ENCODE measurements around the gene MYL12B. TPM values are rescaled to one million over a fixed set of nuclear protein-coding genes. Genes with fewer than 3 reads are reported as not detected.

Gene MYL12B
- total RNA-seq, 2 donors from 2014 or later: 415 to 575 TPM

DNA sequence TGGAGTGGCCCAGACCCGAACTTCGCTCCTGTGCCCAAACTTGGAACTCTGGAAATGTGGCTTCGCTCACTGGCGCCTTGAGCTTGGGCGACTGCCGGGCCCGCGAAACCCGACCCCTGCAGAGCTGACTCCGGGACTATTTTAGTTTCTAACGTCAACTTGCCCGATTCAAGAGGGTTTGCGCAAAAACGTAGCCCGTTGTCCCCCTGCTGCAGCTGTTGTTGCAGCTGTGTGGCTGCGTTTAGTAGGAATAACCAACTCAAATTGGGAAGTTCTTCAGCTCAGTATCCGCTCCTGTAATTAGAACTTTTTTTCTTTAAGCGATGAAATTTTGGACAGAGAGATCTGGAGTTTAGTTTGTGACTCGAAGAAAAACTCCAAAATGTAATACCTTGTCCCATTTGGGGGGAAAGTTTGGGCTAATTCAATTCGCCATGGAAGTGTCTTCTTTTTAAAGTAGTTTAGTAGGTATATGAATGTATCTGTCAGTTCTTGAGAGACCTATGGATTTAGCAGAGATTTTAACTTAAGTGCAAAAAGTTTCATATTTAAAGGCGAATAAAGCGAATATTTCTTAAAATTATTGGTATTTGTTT is 13.8 kb upstream of the MYL12B start:
- intact Hi-C loops (cut with DNase I): loop anchor here (5.0 to 10.0 kb wide), 3 partner anchors 96 to 316 kb away; partner anchors contain the start of gene LPIN2
- TF ChIP-seq, protein P1, sequence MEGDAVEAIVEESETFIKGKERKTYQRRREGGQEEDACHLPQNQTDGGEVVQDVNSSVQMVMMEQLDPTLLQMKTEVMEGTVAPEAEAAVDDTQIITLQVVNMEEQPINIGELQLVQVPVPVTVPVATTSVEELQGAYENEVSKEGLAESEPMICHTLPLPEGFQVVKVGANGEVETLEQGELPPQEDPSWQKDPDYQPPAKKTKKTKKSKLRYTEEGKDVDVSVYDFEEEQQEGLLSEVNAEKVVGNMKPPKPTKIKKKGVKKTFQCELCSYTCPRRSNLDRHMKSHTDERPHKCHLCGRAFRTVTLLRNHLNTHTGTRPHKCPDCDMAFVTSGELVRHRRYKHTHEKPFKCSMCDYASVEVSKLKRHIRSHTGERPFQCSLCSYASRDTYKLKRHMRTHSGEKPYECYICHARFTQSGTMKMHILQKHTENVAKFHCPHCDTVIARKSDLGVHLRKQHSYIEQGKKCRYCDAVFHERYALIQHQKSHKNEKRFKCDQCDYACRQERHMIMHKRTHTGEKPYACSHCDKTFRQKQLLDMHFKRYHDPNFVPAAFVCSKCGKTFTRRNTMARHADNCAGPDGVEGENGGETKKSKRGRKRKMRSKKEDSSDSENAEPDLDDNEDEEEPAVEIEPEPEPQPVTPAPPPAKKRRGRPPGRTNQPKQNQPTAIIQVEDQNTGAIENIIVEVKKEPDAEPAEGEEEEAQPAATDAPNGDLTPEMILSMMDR (IDR thresholded peaks at IDR 0.05): no peak
- Histone ChIP-seq H3K4me1 (no peaks in the 10 kb centered on the region), H3K27me3 (no peaks in the 10 kb centered on the region), H3K4me3 (peak overlapping the region; percentile 93), H3K9ac (ENCODE audit: low read depth in 2 of 2, low read length in 2 of 2) (peak overlapping the region; percentile 99 to 100), H3K27ac (peak overlapping the region; percentile 99), H3K36me3 (no peaks in the 10 kb centered on the region), H3K9me3 (no peaks in the 10 kb centered on the region)
- no peak for DNase-seq

DNA sequence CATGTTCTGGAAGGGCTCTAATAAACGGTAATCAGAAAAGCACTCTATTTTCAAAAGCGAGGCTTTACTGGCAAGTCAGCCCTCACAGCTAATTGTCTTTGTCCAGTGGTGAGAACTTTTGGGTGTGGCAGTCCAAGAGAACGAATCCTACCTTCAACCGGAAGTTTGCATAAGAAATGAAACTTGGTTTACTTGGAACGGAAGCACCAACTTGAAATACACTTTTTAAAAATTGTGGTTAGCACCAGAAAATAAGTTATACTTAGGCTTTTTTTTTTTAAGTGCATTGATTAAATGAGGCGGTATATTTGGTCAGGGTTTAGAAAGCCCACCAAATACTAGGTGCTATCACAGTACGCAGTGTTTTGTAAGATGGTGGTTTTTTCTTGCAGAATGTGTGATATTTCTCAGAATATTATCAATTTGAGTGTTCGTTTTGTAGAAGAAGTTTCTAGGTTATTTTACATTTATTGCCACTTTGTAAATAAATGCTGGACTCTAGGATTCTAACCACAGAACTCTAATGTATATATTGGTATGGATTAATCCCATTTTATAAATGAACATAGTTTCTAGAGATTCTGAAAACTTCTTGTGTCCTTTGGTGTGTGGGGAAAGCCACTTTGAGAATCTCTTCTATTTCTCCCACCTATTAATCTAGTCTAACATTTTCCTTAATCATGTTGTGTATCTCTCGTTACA is 13.1 kb upstream of the MYL12B start:
- Histone ChIP-seq H3K36me3 (no peaks in the 10 kb centered on the region), H3K4me3 (peak overlapping the region; percentile 93), H3K9me3 (no peaks in the 10 kb centered on the region), H3K27me3 (no peaks in the 10 kb centered on the region), H3K9ac (ENCODE audit: low read depth in 2 of 2, low read length in 2 of 2) (peak overlapping the region; percentile 99 to 100), H3K27ac (peak overlapping the region; percentile 99), H3K4me1 (no peaks in the 10 kb centered on the region)
- TF ChIP-seq, protein P1 (IDR thresholded peaks at IDR 0.05): no peak
- DNase-seq: peak; percentile 72
- intact Hi-C loops (cut with DNase I): loop anchor here (5.0 to 10.0 kb wide), 3 partner anchors 97 to 317 kb away; partner anchors contain the start of gene LPIN2

DNA sequence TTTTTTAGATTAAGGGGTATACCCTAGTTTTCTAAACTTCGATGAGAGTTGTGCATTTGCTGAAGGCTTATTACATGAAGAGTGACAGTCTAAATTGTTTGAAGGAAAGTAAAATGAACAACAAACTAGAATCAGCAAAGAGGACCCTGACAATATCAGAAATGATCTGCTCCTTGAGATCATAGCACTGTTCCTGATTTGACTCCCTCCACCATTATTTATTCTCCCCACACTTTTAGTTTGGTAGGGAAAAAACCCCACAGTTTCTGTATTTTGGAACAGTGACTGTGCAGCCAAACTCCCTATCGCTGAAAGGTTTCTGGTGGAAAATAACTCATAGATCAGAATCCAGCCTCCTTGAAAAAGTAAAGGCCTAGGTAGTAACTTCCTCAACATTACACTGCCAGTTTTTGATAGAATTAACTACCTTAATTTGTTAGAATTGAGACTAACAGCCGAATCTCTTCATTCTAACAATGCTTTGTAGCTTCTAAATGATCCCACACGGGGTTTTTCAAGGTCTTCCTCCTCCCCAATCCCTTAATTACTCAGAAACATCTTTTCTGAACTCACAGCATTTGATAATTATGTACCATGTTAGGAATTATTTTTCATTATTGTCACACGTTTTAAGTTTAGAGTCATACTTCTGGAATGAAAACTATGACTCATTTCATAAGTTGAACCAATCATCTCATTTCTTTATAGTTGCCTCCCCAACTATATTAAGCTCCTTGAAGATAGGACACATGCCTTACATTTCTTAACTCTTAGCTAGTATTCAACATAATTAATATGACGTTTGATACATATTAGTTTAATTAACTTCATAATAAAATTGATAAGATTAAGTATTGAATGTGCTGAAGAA is 11.5 kb upstream of the MYL12B start:
- Histone ChIP-seq H3K9me3 (no peaks in the 10 kb centered on the region), H3K4me1 (no peaks in the 10 kb centered on the region), H3K36me3 (no peaks in the 10 kb centered on the region), H3K4me3 (no peak overlapping the region), H3K9ac (ENCODE audit: low read depth in 2 of 2, low read length in 2 of 2) (no peak overlapping the region), H3K27me3 (no peaks in the 10 kb centered on the region), H3K27ac (no peak overlapping the region)
- peak; percentile 5 for DNase-seq
- TF ChIP-seq, protein P1 (IDR thresholded peaks at IDR 0.05): no peak
- intact Hi-C loops (cut with DNase I): no loop called here

GRCh38 chr18:3251249-3251962 is 10.5 kb upstream of the MYL12B start:
- Histone ChIP-seq H3K27ac (peak overlapping the region; percentile 8), H3K9me3 (no peaks in the 10 kb centered on the region), H3K4me3 (no peak overlapping the region), H3K36me3 (no peaks in the 10 kb centered on the region), H3K9ac (ENCODE audit: low read depth in 2 of 2, low read length in 2 of 2) (no peak overlapping the region), H3K4me1 (no peaks in the 10 kb centered on the region), H3K27me3 (no peaks in the 10 kb centered on the region)
- intact Hi-C loops (cut with DNase I): no loop called here
- TF ChIP-seq, protein P1 (IDR thresholded peaks at IDR 0.05): no peak
- DNase-seq: no peak

DNA sequence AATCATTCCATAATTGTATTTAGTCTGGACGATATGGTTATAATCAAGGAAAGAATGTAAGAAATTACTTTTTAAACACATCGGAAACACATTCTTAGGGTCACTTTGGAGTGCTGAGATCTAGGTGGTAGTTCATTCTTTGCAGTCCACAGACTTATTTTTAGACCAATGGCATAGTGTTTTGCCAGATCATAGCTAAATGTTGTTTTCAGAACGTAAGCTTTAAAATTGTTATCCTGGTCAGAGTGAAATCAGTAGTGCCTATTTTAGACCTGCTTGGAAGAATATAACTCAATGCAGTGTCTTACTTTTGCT is 10.0 kb upstream of the MYL12B start:
- Histone ChIP-seq H3K4me3 (no peak overlapping the region), H3K9me3 (no peaks in the 10 kb centered on the region), H3K27ac (peak overlapping the region; percentile 8), H3K27me3 (no peaks in the 10 kb centered on the region), H3K36me3 (no peaks in the 10 kb centered on the region), H3K4me1 (no peaks in the 10 kb centered on the region), H3K9ac (ENCODE audit: low read depth in 2 of 2, low read length in 2 of 2) (no peak overlapping the region)
- intact Hi-C loops (cut with DNase I): no loop called here
- no peak for DNase-seq
- TF ChIP-seq, protein P1 (IDR thresholded peaks at IDR 0.05): no peak

All from colonic mucosa (tissue), 4 donors.